Aorta (tissue), 5 donors: ENCODE measurements around the gene TDRKH. TPM values are rescaled to one million over a fixed set of nuclear protein-coding genes. Genes with fewer than 3 reads are reported as not detected.
"Not testable (repeated sequence)": the region's sequence is repeated elsewhere in the genome, so short reads cannot be mapped to it uniquely, and the experiment has no call there.

ENCODE experiments used
- ATAC-seq: fragments of 200-7000 bp; cut with Tn5 transposase; one replicate; pipeline ENCODE4 v1.9.1; 2022; ENCODE audit warnings: moderate library complexity; ENCODE audit not compliant: low FRiP score
- DNase-seq, 2 donors: peaks; one replicate each; pipeline ENCODE4 v3.0.0-alpha.2; 2020
- H3K27ac ChIP-seq, 2 donors: one replicate each; pipeline ENCODE4 v1.5.1; 2013; ENCODE audit warnings: low read length in 2 of 2, mild to moderate bottlenecking in 2 of 2, moderate library complexity in 2 of 2, control low read depth in 1 of 2, inconsistent platforms in 1 of 2, low read depth in 1 of 2
- H3K27me3 ChIP-seq, 2 donors: one replicate each; pipeline ENCODE4 v1.6.1; 2013; ENCODE audit warnings: control low read depth in 1 of 2, low read length in 1 of 2, mild to moderate bottlenecking in 1 of 2, moderate library complexity in 1 of 2; ENCODE audit not compliant: insufficient read depth in 2 of 2, control insufficient read depth in 1 of 2
- H3K36me3 ChIP-seq, 2 donors: one replicate each; pipeline ENCODE4 v1.6.1; 2013; ENCODE audit warnings: control low read depth in 1 of 2, low read length in 1 of 2, mild to moderate bottlenecking in 1 of 2; ENCODE audit not compliant: insufficient read depth in 2 of 2, control insufficient read depth in 1 of 2
- H3K4me1 ChIP-seq, 2 donors: one replicate each; pipeline ENCODE4 v1.6.1; 2013; ENCODE audit warnings: low read length in 2 of 2, control low read depth in 1 of 2, mild to moderate bottlenecking in 1 of 2, moderate library complexity in 1 of 2; ENCODE audit not compliant: insufficient read depth in 2 of 2, control insufficient read depth in 1 of 2
- H3K4me3 ChIP-seq, 2 donors: one replicate each; pipeline ENCODE4 v1.5.1; 2013; ENCODE audit warnings: low read length in 2 of 2, control low read depth in 1 of 2, mild to moderate bottlenecking in 1 of 2
- H3K9me3 ChIP-seq: one replicate; pipeline ENCODE4 v1.6.1; 2013; ENCODE audit warnings: mild to moderate bottlenecking, low read length; ENCODE audit not compliant: control insufficient read depth
- WGBS, 2 donors: extraction: QIAGEN DNeasy Blood & Tissue Kit; methylation state at CpG; one replicate each; pipeline ENCODE4 v1.1.7; 2013; 5-methylcytosine and 5-hydroxymethylcytosine counted together
- intact Hi-C, 2 donors: fragments of 100-400 bp; cut with DNase I; formaldehyde crosslinking; loops; one replicate each; pipeline versions ENCODE4 v1.14.2 to v1.15.0; 2022
- polyA plus RNA-seq, 2 donors: library from polyadenylated mRNA; stranded (reverse); fragments of 200-250 nt; gene quantifications; one replicate each; pipeline ENCODE4 v1.2.3, GENCODE V29; 2013
- total RNA-seq, 2 donors: library from RNA; stranded (reverse); fragmentation: NEBNext Ultra II Directional; extraction: Animal tissue kit (Norgen Biotek cat#: 25700); gene quantifications; one replicate each; pipeline ENCODE4 v1.2.1, GENCODE V29; 2021
- donor health status: healthy with polysubstance abuse.
- donor health status: Bipolar disorder and iron deficiency.
- donor health status: DM: no; HTN: no; CAD: no.
- donor health status: DM: no; HTN: no; CAD: no.
- donor health status: DM: yes; HTN: yes; CAD: no.

Gene TDRKH
- total and polyA plus RNA-seq, 4 donors, result 1.5 to 9.1 (median 3.1) TPM

GRCh38 chr1:151782026-151782425, 8.3 kb downstream of the TDRKH start:
- intact Hi-C loops, H3K4me3 ChIP-seq, H3K27ac ChIP-seq, ATAC-seq, H3K36me3 ChIP-seq, H3K9me3 ChIP-seq, DNase-seq, H3K4me1 ChIP-seq, H3K27me3 ChIP-seq: not testable (repeated sequence)
- WGBS, 2 donors, result 77 to 84% methylated on average over 5 of the region's 5 CpGs

GRCh38 chr1:151780736-151781135, 9.6 kb downstream of the TDRKH start:
- WGBS, 2 donors, result 95% methylated on average over 5 of the region's 5 CpGs
- H3K4me1 ChIP-seq, H3K9me3 ChIP-seq, DNase-seq, intact Hi-C loops, ATAC-seq, H3K4me3 ChIP-seq, H3K27ac ChIP-seq, H3K27me3 ChIP-seq: not testable (repeated sequence)
- H3K36me3 ChIP-seq, result peaks cover 8 to 12% of the 10 kb centered on the region in 2 donors

GRCh38 chr1:151779852-151780251, 10.4 kb downstream of the TDRKH start:
- intact Hi-C loops, result no loop called here
- 87 to 91% methylated on average over 4 of the region's 4 CpGs for WGBS, 2 donors
- no peaks in the 10 kb centered on the region for H3K27me3 ChIP-seq
- H3K4me1 ChIP-seq, result no peaks in the 10 kb centered on the region
- no peak overlapping the region for H3K27ac ChIP-seq
- H3K4me3 ChIP-seq, result no peak overlapping the region
- ATAC-seq (no peak), DNase-seq (no peak)
- no peaks in the 10 kb centered on the region for H3K9me3 ChIP-seq
- H3K36me3 ChIP-seq, result peaks cover 10 to 17% of the 10 kb centered on the region in 2 donors

GRCh38 chr1:151777317-151777716, 13.0 kb downstream of the TDRKH start:
- DNase-seq (no peak), ATAC-seq (no peak)
- Histone ChIP-seq H3K4me1 (no peaks in the 10 kb centered on the region), H3K27me3 (no peaks in the 10 kb centered on the region), H3K4me3 (no peak overlapping the region), H3K9me3 (no peaks in the 10 kb centered on the region), H3K27ac (no peak overlapping the region), H3K36me3 (peaks cover 10 to 22% of the 10 kb centered on the region in 2 donors)
- 70 to 95% methylated on average over 4 of the region's 4 CpGs for WGBS, 2 donors
- intact Hi-C loops, result no loop called here

GRCh38 chr1:151776665-151777062, 13.6 kb downstream of the TDRKH start:
- Histone ChIP-seq H3K27ac (no peak overlapping the region), H3K4me3 (no peak overlapping the region), H3K36me3 (peaks cover 10 to 22% of the 10 kb centered on the region in 2 donors), H3K9me3 (no peaks in the 10 kb centered on the region), H3K27me3 (no peaks in the 10 kb centered on the region), H3K4me1 (no peaks in the 10 kb centered on the region)
- DNase-seq (no peak), ATAC-seq (no peak)
- intact Hi-C loops, result no loop called here
- 81 to 94% methylated on average over 3 of the region's 3 CpGs for WGBS, 2 donors

GRCh38 chr1:151775894-151776664, 14.2 kb downstream of the TDRKH start:
- no peak for ATAC-seq
- no peaks in the 10 kb centered on the region for H3K4me1 ChIP-seq
- intact Hi-C loops, result no loop called here
- no peak for DNase-seq
- H3K9me3 ChIP-seq, result no peaks in the 10 kb centered on the region
- no peak overlapping the region for H3K4me3 ChIP-seq
- 86 to 88% methylated on average over 7 of the region's 7 CpGs for WGBS, 2 donors
- peaks cover 5 to 22% of the 10 kb centered on the region in 2 donors for H3K36me3 ChIP-seq
- no peaks in the 10 kb centered on the region for H3K27me3 ChIP-seq
- H3K27ac ChIP-seq, result no peak overlapping the region

GRCh38 chr1:151774256-151774922, 15.9 kb downstream of the TDRKH start:
- ATAC-seq (no peak), DNase-seq (no peak)
- no peaks in the 10 kb centered on the region for H3K9me3 ChIP-seq
- 66 to 86% methylated on average over 3 of the region's 3 CpGs for WGBS, 2 donors
- H3K4me1 ChIP-seq, result no peaks in the 10 kb centered on the region
- no peak overlapping the region for H3K4me3 ChIP-seq
- H3K36me3 ChIP-seq, result peaks cover 5 to 22% of the 10 kb centered on the region in 2 donors
- H3K27ac ChIP-seq, result no peak overlapping the region
- intact Hi-C loops, result no loop called here
- H3K27me3 ChIP-seq, result no peaks in the 10 kb centered on the region

- H3K9me3 ChIP-seq, result no peaks in the 10 kb centered on the region
- H3K27ac ChIP-seq, result no peak overlapping the region
- no peak for ATAC-seq
- H3K4me1 ChIP-seq, result no peaks in the 10 kb centered on the region
- peaks cover 4 to 21% of the 10 kb centered on the region in 2 donors for H3K36me3 ChIP-seq
- no peak overlapping the region for H3K4me3 ChIP-seq
- whole genome bisulfite sequencing, 2 donors, result 76 to 83% methylated on average over 5 of the region's 5 CpGs
- intact Hi-C loops, result no loop called here
- DNase-seq, result no peak
- no peaks in the 10 kb centered on the region for H3K27me3 ChIP-seq
Observed at GRCh38 chr1:151773702-151774101, 16.6 kb downstream of the TDRKH start.

GRCh38 chr1:151769270-151769669, 21.0 kb downstream of the TDRKH start:
- H3K27ac ChIP-seq, intact Hi-C loops: not testable (repeated sequence)
- 87 to 92% methylated on average over 21 to 34 of the region's 34 CpGs for WGBS, 2 donors

More at GRCh38 chr1:151769270-151769669, 21.0 kb downstream of the TDRKH start:
- not testable (repeated sequence) for H3K4me1 ChIP-seq, H3K9me3 ChIP-seq, H3K4me3 ChIP-seq, DNase-seq, H3K36me3 ChIP-seq, H3K27me3 ChIP-seq, ATAC-seq
